Epithelial cell of proximal tubule (primary cell): ENCODE measurements around the gene C2CD2. TPM values are rescaled to one million over a fixed set of nuclear protein-coding genes. Genes with fewer than 3 reads are reported as not detected.

ENCODE experiments used
- DNase-seq: peaks from one replicate; pipeline ENCODE4 v3.0.0-alpha.2; 2011; ENCODE audit warnings: low read depth
- H3K4me3 ChIP-seq: 2 replicates; pipeline ENCODE4 v1.5.1; 2011; ENCODE audit warnings: low read depth, mild to moderate bottlenecking, low read length
- CTCF ChIP-seq: conservative IDR thresholded peaks from 2 replicates; pipeline ENCODE4 v1.5.1; 2012; ENCODE audit warnings: low read depth, mild to moderate bottlenecking, low read length
- total RNA-seq: library from RNA; depleted of rRNA; stranded (reverse); fragments of >200 nt; gene quantifications from 2 replicates; pipeline ENCODE4 v1.2.3, GENCODE V29; 2015

Gene C2CD2
- total RNA-seq, 1 donor from 2014 or later, result 7.1 TPM

GRCh38 chr21:41932576-41933312 lies 21.1 kb downstream of the C2CD2 start:
- H3K4me3 ChIP-seq, result no peak overlapping the region
- TF ChIP-seq CTCF, result no peak
- peak; percentile 54 for DNase-seq

GRCh38 chr21:41932191-41932575 lies 21.6 kb downstream of the C2CD2 start:
- no peak overlapping the region for H3K4me3 ChIP-seq
- DNase-seq, result peak; percentile 37
- peak; percentile 30 for TF ChIP-seq CTCF

GRCh38 chr21:41931041-41931451 lies 22.8 kb downstream of the C2CD2 start:
- no peak for DNase-seq
- H3K4me3 ChIP-seq, result no peak overlapping the region
- no peak for TF ChIP-seq CTCF

GRCh38 chr21:41929248-41929647 lies 24.6 kb downstream of the C2CD2 start:
- DNase-seq, result no peak
- no peak overlapping the region for H3K4me3 ChIP-seq
- no peak for TF ChIP-seq CTCF

- no peak for DNase-seq
- no peak for TF ChIP-seq CTCF
- no peak overlapping the region for H3K4me3 ChIP-seq
Observed at GRCh38 chr21:41928621-41929220, 25.1 kb downstream of the C2CD2 start.

- TF ChIP-seq CTCF, result no peak
- no peak overlapping the region for H3K4me3 ChIP-seq
- no peak for DNase-seq
Observed at GRCh38 chr21:41927727-41928409, 25.9 kb downstream of the C2CD2 start.
